Neuron (in vitro differentiated cells): ENCODE results near the gene AKAP3.

Experiments
- H2AFZ ChIP-seq: one replicate; pipeline ENCODE4 v1.6.1; 2013; ENCODE audit warnings: low read depth, mild to moderate bottlenecking, inconsistent platforms, low read length, moderate library complexity
- H3K27me3 ChIP-seq: one replicate; pipeline ENCODE4 v1.6.1; 2013; ENCODE audit warnings: low read length; ENCODE audit not compliant: insufficient read depth
- H3K36me3 ChIP-seq: one replicate; pipeline ENCODE4 v1.6.1; 2013; ENCODE audit warnings: low read length; ENCODE audit not compliant: insufficient read depth
- H3K4me1 ChIP-seq: one replicate; pipeline ENCODE4 v1.6.1; 2013; ENCODE audit warnings: low read length; ENCODE audit not compliant: insufficient read depth
- H3K4me3 ChIP-seq: 2 replicates; pipeline ENCODE4 v1.5.1; 2013; ENCODE audit warnings: mild to moderate bottlenecking, low read length, moderate library complexity
- H3K9me3 ChIP-seq: one replicate; pipeline ENCODE4 v1.6.1; 2013; ENCODE audit warnings: low read length

The AKAP3 gene

DNA sequence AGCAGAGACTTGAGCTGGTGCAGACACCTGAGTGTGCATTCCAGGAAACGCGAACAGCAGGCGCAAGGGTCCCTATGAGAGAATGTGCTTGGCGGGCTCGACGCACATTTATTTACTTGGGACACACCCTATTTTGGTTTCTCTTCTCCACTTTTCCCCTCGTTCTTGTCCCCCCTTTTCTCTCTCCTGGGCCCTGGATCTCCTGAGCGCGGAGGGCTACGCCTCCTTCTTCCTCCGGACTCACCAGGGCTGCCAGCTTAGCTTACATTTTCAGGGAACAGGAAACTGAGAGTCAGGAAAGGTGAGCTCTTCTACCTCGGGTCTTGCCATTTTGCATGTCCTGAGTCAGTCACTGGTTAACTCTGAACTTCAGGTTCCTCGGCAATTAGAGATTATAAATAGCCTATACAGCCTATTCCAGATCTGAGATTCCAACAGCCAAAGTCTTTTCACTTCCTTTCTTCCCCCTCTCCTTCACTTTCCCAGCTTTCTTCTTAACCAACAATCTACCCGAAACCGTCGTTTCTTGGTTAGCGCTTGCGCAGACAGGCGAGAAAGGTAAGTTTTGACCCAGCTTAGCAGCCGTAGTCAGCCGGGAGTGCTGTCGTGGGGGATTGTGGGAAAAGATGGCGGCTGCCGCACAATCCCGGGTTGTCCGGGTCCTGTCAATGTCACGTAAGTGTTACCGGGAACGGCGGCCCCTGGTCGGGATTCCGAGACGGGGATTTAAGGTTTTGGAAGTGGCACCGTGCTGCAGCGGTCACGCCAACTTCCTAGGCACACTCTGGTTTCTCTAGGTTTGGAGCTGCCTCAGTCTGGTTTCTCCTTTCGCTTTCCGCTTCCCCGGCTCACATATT is at the start of gene AKAP3, which contains the start of gene NDUFA9:
Gene AKAP3, minus strand, starts transcription at position 551 of the 857 bp plus-strand sequence. CDS start 10,855 bp downstream, outside the sequence.
Gene NDUFA9, plus strand, starts transcription at position 614 of the 857 bp plus-strand sequence. Its CDS starts 13 bp downstream, at position 627.
- H3K4me3 ChIP-seq: peak within 1 kb of the TSS; percentile 85
- H3K9me3 ChIP-seq: no peaks in the 10 kb centered on the region
- H3K36me3 ChIP-seq: peaks cover under 1% of the 10 kb centered on the region
- H2AFZ ChIP-seq: peak within 1 kb of the TSS; percentile 59
- peaks cover 24% of the 10 kb centered on the region for H3K4me1 ChIP-seq
- no peaks in the 10 kb centered on the region for H3K27me3 ChIP-seq

DNA sequence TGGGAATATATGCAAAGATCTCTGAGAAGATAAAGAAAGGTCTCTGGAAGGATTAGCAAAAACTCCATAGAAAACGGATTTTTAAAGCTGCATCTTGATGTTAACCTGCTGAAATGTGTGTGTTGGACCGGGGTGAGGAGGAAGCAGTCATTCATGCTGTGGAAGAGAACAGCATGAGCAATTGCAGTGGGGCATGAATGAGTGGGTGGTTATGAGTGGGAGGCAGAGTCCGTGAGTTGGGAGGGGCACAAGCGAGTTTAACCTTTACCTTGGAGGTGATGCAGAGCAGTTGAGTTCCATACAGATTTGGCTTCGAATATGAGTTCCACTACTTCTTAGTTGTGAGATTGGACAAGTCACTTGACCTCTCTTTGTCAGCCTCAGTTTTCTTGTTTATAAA is 41.9 kb upstream of the AKAP3 start:
- Histone ChIP-seq H3K9me3 (peaks cover 4% of the 10 kb centered on the region), H2AFZ (no peak overlapping the region), H3K27me3 (no peaks in the 10 kb centered on the region), H3K4me1 (no peaks in the 10 kb centered on the region), H3K4me3 (no peak overlapping the region), H3K36me3 (peaks cover 44% of the 10 kb centered on the region)

- Histone ChIP-seq H2AFZ (no peak overlapping the region), H3K36me3 (peaks cover 59% of the 10 kb centered on the region), H3K4me3 (no peak overlapping the region), H3K9me3 (peaks cover 4% of the 10 kb centered on the region), H3K27me3 (no peaks in the 10 kb centered on the region), H3K4me1 (no peaks in the 10 kb centered on the region)
These were observed 36.5 kb upstream of the AKAP3 start for GRCh38 chr12:4685317-4685716.

- Histone ChIP-seq H2AFZ (no peak overlapping the region), H3K4me1 (no peaks in the 10 kb centered on the region), H3K27me3 (no peaks in the 10 kb centered on the region), H3K36me3 (peaks cover 46% of the 10 kb centered on the region), H3K4me3 (no peak overlapping the region), H3K9me3 (no peaks in the 10 kb centered on the region)
These were observed 32.9 kb upstream of the AKAP3 start for GRCh38 chr12:4681732-4682131.

DNA sequence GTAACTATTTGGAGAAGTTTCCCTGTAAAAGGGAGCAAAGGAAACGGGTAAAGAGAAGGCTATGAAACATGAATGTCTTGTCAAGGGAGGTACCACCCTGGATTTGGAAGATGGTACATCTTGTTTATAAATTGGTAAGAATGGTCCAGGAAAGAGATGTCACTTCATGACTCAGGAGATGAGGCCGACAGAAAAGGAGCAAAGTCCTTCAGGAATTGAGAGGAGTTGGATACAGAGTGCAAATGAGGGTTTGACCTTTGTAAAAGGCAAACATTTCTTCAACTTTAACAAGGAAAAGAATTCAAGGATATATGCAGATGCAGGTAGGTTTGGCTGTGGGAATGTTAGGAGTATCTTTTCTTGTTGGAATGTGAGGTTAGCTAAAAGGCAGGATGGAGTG is 30.9 kb upstream of the AKAP3 start:
- Histone ChIP-seq H2AFZ (no peak overlapping the region), H3K4me3 (no peak overlapping the region), H3K9me3 (no peaks in the 10 kb centered on the region), H3K27me3 (no peaks in the 10 kb centered on the region), H3K36me3 (peaks cover 26% of the 10 kb centered on the region), H3K4me1 (no peaks in the 10 kb centered on the region)

GRCh38 chr12:4665236-4665635 is 16.4 kb upstream of the AKAP3 start:
- Histone ChIP-seq H3K27me3 (no peaks in the 10 kb centered on the region), H2AFZ (no peak overlapping the region), H3K36me3 (peaks cover 86% of the 10 kb centered on the region), H3K4me3 (no peak overlapping the region), H3K4me1 (no peaks in the 10 kb centered on the region), H3K9me3 (peaks cover 5% of the 10 kb centered on the region)

DNA sequence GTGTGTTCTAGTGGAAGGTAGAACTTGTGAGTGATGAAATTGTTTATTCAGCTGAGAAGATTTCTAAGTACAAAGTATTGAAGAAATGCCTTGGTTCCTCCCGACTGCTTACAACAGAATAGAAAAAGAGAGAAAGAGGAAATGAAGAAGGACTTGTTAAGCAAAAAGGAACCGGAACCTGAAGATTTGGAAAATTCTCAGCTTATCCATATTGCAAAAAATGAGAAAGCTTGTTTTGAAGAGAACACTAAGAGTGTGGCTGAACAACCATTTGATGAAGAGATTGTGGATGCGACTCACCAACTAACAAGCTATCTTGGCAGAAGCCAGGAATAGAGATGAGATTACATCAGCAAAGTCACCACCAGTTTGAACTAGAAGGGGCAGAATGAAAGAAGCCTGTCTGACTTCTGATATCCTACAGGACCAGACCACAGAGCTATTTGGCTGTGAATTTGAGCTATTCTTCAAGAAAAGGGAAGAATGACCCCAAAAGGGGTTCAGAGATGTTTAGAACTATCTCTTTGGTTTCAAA is 15.2 kb upstream of the AKAP3 start:
- Histone ChIP-seq H3K27me3 (no peaks in the 10 kb centered on the region), H3K4me3 (no peak overlapping the region), H3K9me3 (peaks cover 5% of the 10 kb centered on the region), H3K4me1 (no peaks in the 10 kb centered on the region), H2AFZ (no peak overlapping the region), H3K36me3 (peaks cover 86% of the 10 kb centered on the region)

GRCh38 chr12:4653691-4654090 is 4.8 kb upstream of the AKAP3 start:
- no peak overlapping the region for H3K4me3 ChIP-seq
- H3K4me1 ChIP-seq: peaks cover 14% of the 10 kb centered on the region
- H3K36me3 ChIP-seq: peaks cover 45% of the 10 kb centered on the region
- no peak overlapping the region for H2AFZ ChIP-seq
- no peaks in the 10 kb centered on the region for H3K27me3 ChIP-seq
- H3K9me3 ChIP-seq: no peaks in the 10 kb centered on the region

DNA sequence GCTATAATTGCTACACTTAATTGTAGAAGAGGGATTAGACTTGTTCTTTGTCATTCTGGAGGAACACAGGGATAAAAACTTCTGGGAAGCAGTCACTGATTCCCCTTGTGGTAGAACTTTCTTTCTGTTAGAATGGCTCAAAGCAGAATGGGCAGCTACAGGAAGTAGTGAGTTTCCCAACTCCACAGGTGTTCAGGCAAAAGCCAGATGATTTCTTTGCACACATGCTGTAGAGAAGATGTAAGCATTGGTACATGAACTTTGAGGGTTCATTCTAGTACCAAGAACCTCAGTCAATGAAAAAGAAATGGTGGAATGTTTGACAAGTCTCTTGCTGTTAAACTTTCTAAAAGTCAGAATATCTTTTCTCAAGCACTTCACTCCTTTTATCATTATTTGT is 4.4 kb upstream of the AKAP3 start:
- no peaks in the 10 kb centered on the region for H3K27me3 ChIP-seq
- no peak overlapping the region for H3K4me3 ChIP-seq
- H3K4me1 ChIP-seq: peaks cover 14% of the 10 kb centered on the region
- H3K9me3 ChIP-seq: no peaks in the 10 kb centered on the region
- H2AFZ ChIP-seq: no peak overlapping the region
- peaks cover 42% of the 10 kb centered on the region for H3K36me3 ChIP-seq

- Histone ChIP-seq H2AFZ (peak overlapping the region; percentile 59), H3K36me3 (peaks cover 7% of the 10 kb centered on the region), H3K9me3 (no peaks in the 10 kb centered on the region), H3K4me3 (peak overlapping the region; percentile 85), H3K4me1 (peaks cover 24% of the 10 kb centered on the region), H3K27me3 (no peaks in the 10 kb centered on the region)
These were observed 459 bp upstream of the AKAP3 start for GRCh38 chr12:4649358-4649661.

GRCh38 chr12:4648104-4648500 is 749 bp downstream of the AKAP3 start:
- peak overlapping the region; percentile 59 for H2AFZ ChIP-seq
- no peaks in the 10 kb centered on the region for H3K9me3 ChIP-seq
- no peaks in the 10 kb centered on the region for H3K36me3 ChIP-seq
- peak overlapping the region; percentile 85 for H3K4me3 ChIP-seq
- peaks cover 24% of the 10 kb centered on the region for H3K4me1 ChIP-seq
- no peaks in the 10 kb centered on the region for H3K27me3 ChIP-seq

DNA sequence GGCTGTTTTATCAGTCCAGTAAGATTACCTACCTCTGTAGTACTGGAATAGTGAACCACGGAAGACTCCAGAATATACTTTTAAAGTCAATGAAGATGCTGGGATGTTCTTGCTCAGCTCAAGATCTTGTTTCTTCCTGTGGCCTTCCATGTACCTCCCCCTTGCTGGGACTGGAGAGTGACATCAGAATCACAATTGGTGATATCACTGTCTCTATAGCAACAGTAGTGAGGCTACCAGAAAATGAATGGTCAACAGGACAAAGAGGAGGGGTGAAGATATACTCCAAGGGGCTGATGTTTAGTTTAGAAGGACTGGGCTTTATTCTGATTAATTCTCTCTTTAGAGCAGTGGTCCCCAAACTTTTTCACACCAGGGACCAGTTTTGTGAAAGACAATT is 3.8 kb downstream of the AKAP3 start:
- H3K4me1 ChIP-seq: peaks cover 16% of the 10 kb centered on the region
- H3K27me3 ChIP-seq: no peaks in the 10 kb centered on the region
- no peak overlapping the region for H2AFZ ChIP-seq
- no peaks in the 10 kb centered on the region for H3K36me3 ChIP-seq
- no peak overlapping the region for H3K4me3 ChIP-seq
- H3K9me3 ChIP-seq: no peaks in the 10 kb centered on the region

GRCh38 chr12:4643747-4644146 is 5.1 kb downstream of the AKAP3 start:
- Histone ChIP-seq H3K4me3 (no peak overlapping the region), H3K9me3 (no peaks in the 10 kb centered on the region), H3K27me3 (no peaks in the 10 kb centered on the region), H3K36me3 (no peaks in the 10 kb centered on the region), H2AFZ (no peak overlapping the region), H3K4me1 (peaks cover 11% of the 10 kb centered on the region)
